PC-9 (cell line): Measurements from ENCODE around the gene ELFN1. TPM values are rescaled to one million over a fixed set of nuclear protein-coding genes. Genes with fewer than 3 reads are reported as not detected.

Experiments
- BruUV-seq: library from RNA; stranded (reverse); fragments of 400-500 nt; replicated peaks from 2 replicates; lab custom pipeline; 2021; lab: Mats Ljungman, UMichigan
- CTCF ChIA-PET: fragments of 300-600 bp; sonication (Branson Sonifier 250); formaldehyde crosslinking; loops from one replicate; lab custom pipeline; 2022; ENCODE audit warnings: antibody characterized with exemption; lab: Charles Lee
- POLR2A ChIA-PET: fragments of 300-600 bp; sonication (Branson Sonifier 250); formaldehyde crosslinking; loops from one replicate; lab custom pipeline; 2022; ENCODE audit warnings: antibody characterized with exemption; ENCODE audit not compliant: unreplicated experiment; lab: Charles Lee
- DNase-seq, 2 experiments: peaks; one replicate each; pipeline versions ENCODE4 v3.0.0 to v3.0.0-alpha.2; 2015 to 2022; ENCODE audit warnings: mixed read lengths in 1 of 2
- H2AFZ ChIP-seq: fragments of 200-600 bp; sonication (generic); 2 replicates; pipeline ENCODE4 v1.8.1; 2017; ENCODE audit warnings: antibody characterized with exemption
- H3F3A ChIP-seq: fragments of 200-600 bp; sonication (generic); 2 replicates; pipeline ENCODE4 v1.8.1; 2017; ENCODE audit warnings: antibody characterized with exemption, mild to moderate bottlenecking, low read depth; ENCODE audit not compliant: insufficient read depth
- H3K27ac ChIP-seq: fragments of 200-600 bp; sonication (generic); 2 replicates; pipeline ENCODE4 v1.6.1; 2016; ENCODE audit warnings: mixed run types
- H3K27me3 ChIP-seq: fragments of 200-600 bp; sonication (generic); 2 replicates; pipeline ENCODE4 v1.6.1; 2016; ENCODE audit warnings: low read depth, mixed run types; ENCODE audit not compliant: insufficient read depth
- H3K36me3 ChIP-seq: fragments of 200-600 bp; sonication (generic); 2 replicates; pipeline ENCODE4 v1.6.1; 2016; ENCODE audit warnings: low read depth, mixed run types
- H3K4me1 ChIP-seq: fragments of 200-600 bp; sonication (generic); replicated peaks from 2 replicates; pipeline ENCODE4 v1.6.1; 2016; ENCODE audit warnings: mixed run types; ENCODE audit not compliant: insufficient read depth
- H3K4me2 ChIP-seq: fragments of 200-600 bp; sonication (generic); 2 replicates; pipeline ENCODE4 v1.6.1; 2017; ENCODE audit warnings: mixed run types
- H3K4me3 ChIP-seq: fragments of 200-600 bp; sonication (generic); 2 replicates; pipeline ENCODE4 v1.6.1; 2016; ENCODE audit warnings: mixed run types
- H3K79me2 ChIP-seq: fragments of 200-600 bp; sonication (generic); 2 replicates; pipeline ENCODE4 v1.6.1; 2017; ENCODE audit warnings: low read depth, mixed run types
- H3K9me2 ChIP-seq: fragments of 200-600 bp; sonication (generic); 2 replicates; pipeline ENCODE4 v1.8.1; 2017; ENCODE audit warnings: mild to moderate bottlenecking; ENCODE audit not compliant: insufficient read depth
- H3K9me3 ChIP-seq: fragments of 200-600 bp; sonication (generic); 2 replicates; pipeline ENCODE4 v1.8.1; 2016; ENCODE audit warnings: low read depth; ENCODE audit not compliant: insufficient read depth
- H4K20me1 ChIP-seq: fragments of 200-600 bp; sonication (generic); 2 replicates; pipeline ENCODE4 v1.8.1; 2017; ENCODE audit not compliant: insufficient read depth
- CTCF ChIP-seq: fragments of 200-600 bp; sonication (generic); conservative IDR thresholded peaks from 2 replicates; pipeline ENCODE4 v1.6.1; 2017; ENCODE audit warnings: mixed run types, antibody characterized with exemption, mild to moderate bottlenecking, moderate library complexity
- EZH2 ChIP-seq: fragments of 200-600 bp; sonication (generic); IDR thresholded peaks from 2 replicates; pipeline ENCODE4 v1.8.0; 2017; ENCODE audit warnings: antibody characterized with exemption, low read depth
- intact Hi-C: fragments of 100-400 bp; cut with micrococcal nuclease; formaldehyde crosslinking; loops from one replicate; pipeline ENCODE4 v1.10.0; 2022; ENCODE audit not compliant: unreplicated experiment
- total RNA-seq: library from RNA; stranded (reverse); gene quantifications from 2 replicates; pipeline ENCODE4 v1.2.3, GENCODE V29; 2021

Gene ELFN1
- total RNA-seq, 1 experiment from 2014 or later = 0.09 TPM

- H3K4me3 ChIP-seq = no peak overlapping the region
- DNase-seq = no peak
- no peak overlapping the region for H2AFZ ChIP-seq
- peaks cover 10% of the 10 kb centered on the region; the same call in 1 of the 2 replicates for H3F3A ChIP-seq
- intact Hi-C loops = loop anchor here (5.0 to 10.0 kb wide), 3 partner anchors 162 to 683 kb away; partner anchors contain the start of gene INTS1
- no peaks in the 10 kb centered on the region; the same call in 1 of the 2 replicates for H4K20me1 ChIP-seq
- no peaks in the 10 kb centered on the region for H3K9me3 ChIP-seq
- H3K4me1 ChIP-seq = peaks cover 8% of the 10 kb centered on the region; the same call in 1 of the 2 replicates
- no peak overlapping the region for H3K27ac ChIP-seq
- POLR2A ChIA-PET = no interaction called here
- no peaks in the 10 kb centered on the region for H3K36me3 ChIP-seq
- CTCF ChIA-PET = interaction anchor here (0.6 to 0.7 kb wide), 5 partner anchors 20 to 1258 kb away, joined by 4 to 11 read pairs (median 8); no protein-coding TSS in a partner anchor
- H3K79me2 ChIP-seq = no peaks in the 10 kb centered on the region
- peak overlapping the region; percentile 72; the same call in 1 of the 2 replicates for H3K4me2 ChIP-seq
- no peak for TF ChIP-seq CTCF
- no peak for TF ChIP-seq EZH2
- BruUV-seq = no TSS peak
- no peaks in the 10 kb centered on the region for H3K9me2 ChIP-seq
- H3K27me3 ChIP-seq = peaks cover 60% of the 10 kb centered on the region
These were observed 6.0 kb upstream of the ELFN1 start for GRCh38 chr7:1663857-1664651.

- ChIA-PET CTCF (interaction anchor here (0.6 to 0.7 kb wide), 6 partner anchors 19 to 1257 kb away, joined by 3 to 11 read pairs (median 6); no protein-coding TSS in a partner anchor), POLR2A (no interaction called here)
- Histone ChIP-seq H3K9me3 (no peaks in the 10 kb centered on the region), H3K79me2 (no peaks in the 10 kb centered on the region), H3F3A (peaks cover 10% of the 10 kb centered on the region; the same call in 1 of the 2 replicates), H3K27ac (no peak overlapping the region), H3K27me3 (peaks cover 60% of the 10 kb centered on the region), H4K20me1 (no peaks in the 10 kb centered on the region; the same call in 1 of the 2 replicates), H3K4me2 (peak overlapping the region; percentile 72), H3K4me3 (peak overlapping the region; percentile 38; the same call in 1 of the 2 replicates), H2AFZ (no peak overlapping the region), H3K36me3 (no peaks in the 10 kb centered on the region), H3K9me2 (no peaks in the 10 kb centered on the region), H3K4me1 (peaks cover 8% of the 10 kb centered on the region; the same call in 1 of the 2 replicates)
- intact Hi-C loops = loop anchor here (5.0 to 10.0 kb wide), 3 partner anchors 163 to 682 kb away; partner anchors contain the start of gene INTS1
- DNase-seq = peak in 1 of 2 experiments; percentile 66
- no TSS peak for BruUV-seq
- peak; percentile 79 for TF ChIP-seq CTCF
- no peak; the same call in 1 of the 2 replicates for TF ChIP-seq EZH2
These were observed 5.1 kb upstream of the ELFN1 start for GRCh38 chr7:1664711-1665548.
